ENCODE results near the gene CABLES1. TPM values are rescaled to one million over a fixed set of nuclear protein-coding genes. Genes with fewer than 3 reads are reported as not detected.

Gene CABLES1
- total RNA-seq, 1 donor from 2014 or later, result 3.1 TPM

- DNase-seq, result no peak
- peaks cover 8% of the 10 kb centered on the region for H3K4me1 Mint-ChIP-seq (ENCODE audit: low read depth, unreplicated experiment)
- no peak for TF ChIP-seq CTCF (IDR thresholded peaks at IDR 0.05; ENCODE audit: partially characterized antibody, unreplicated experiment)
- H3K27me3 Mint-ChIP-seq (ENCODE audit: unreplicated experiment), result no peaks in the 10 kb centered on the region
- no peak overlapping the region for H3K27ac Mint-ChIP-seq (ENCODE audit: unreplicated experiment)
- peaks cover 2% of the 10 kb centered on the region for H3K9me3 Mint-ChIP-seq (ENCODE audit: unreplicated experiment)
- H3K4me3 Mint-ChIP-seq (ENCODE audit: unreplicated experiment), result no peak overlapping the region
- no peaks in the 10 kb centered on the region for H3K36me3 Mint-ChIP-seq (ENCODE audit: unreplicated experiment)
Observed at GRCh38 chr18:23166891-23167541, 31.7 kb downstream of the CABLES1 start.

- H3K9me3 Mint-ChIP-seq (ENCODE audit: unreplicated experiment), result peaks cover 2% of the 10 kb centered on the region
- peaks cover 8% of the 10 kb centered on the region for H3K4me1 Mint-ChIP-seq (ENCODE audit: low read depth, unreplicated experiment)
- TF ChIP-seq CTCF (IDR thresholded peaks at IDR 0.05; ENCODE audit: partially characterized antibody, unreplicated experiment), result no peak
- no peak overlapping the region for H3K27ac Mint-ChIP-seq (ENCODE audit: unreplicated experiment)
- no peak overlapping the region for H3K4me3 Mint-ChIP-seq (ENCODE audit: unreplicated experiment)
- H3K27me3 Mint-ChIP-seq (ENCODE audit: unreplicated experiment), result no peaks in the 10 kb centered on the region
- no peaks in the 10 kb centered on the region for H3K36me3 Mint-ChIP-seq (ENCODE audit: unreplicated experiment)
- no peak for DNase-seq
Observed at GRCh38 chr18:23169673-23170044, 34.4 kb downstream of the CABLES1 start.

DNA sequence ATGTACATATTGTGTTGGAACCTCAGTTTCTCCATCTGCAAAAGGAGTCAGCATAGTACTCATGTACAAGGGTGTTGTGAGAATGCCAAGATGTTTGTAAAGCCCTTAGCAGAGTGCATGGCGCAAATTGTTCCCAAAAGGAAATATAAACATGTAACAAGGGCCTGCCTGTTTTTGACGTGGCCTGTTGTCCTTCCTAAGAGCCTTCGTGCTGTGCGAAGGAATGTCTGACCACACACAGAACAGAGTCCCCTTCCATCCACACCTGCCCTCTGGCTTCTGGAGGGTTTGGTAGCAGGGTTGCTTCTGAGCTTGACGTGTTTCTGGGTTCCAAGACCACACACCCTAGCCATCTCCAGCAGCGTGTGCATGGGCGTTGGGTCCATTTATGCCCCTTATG is 34.9 kb downstream of the CABLES1 start:
- DNase-seq, result no peak
- Mint-ChIP-seq H3K4me3 (ENCODE audit: unreplicated experiment) (no peak overlapping the region), H3K9me3 (ENCODE audit: unreplicated experiment) (peaks cover 2% of the 10 kb centered on the region), H3K27ac (ENCODE audit: unreplicated experiment) (no peak overlapping the region), H3K36me3 (ENCODE audit: unreplicated experiment) (no peaks in the 10 kb centered on the region), H3K4me1 (ENCODE audit: low read depth, unreplicated experiment) (peaks cover 8% of the 10 kb centered on the region), H3K27me3 (ENCODE audit: unreplicated experiment) (no peaks in the 10 kb centered on the region)
- no peak for TF ChIP-seq CTCF (IDR thresholded peaks at IDR 0.05; ENCODE audit: partially characterized antibody, unreplicated experiment)

- no peaks in the 10 kb centered on the region for H3K27me3 Mint-ChIP-seq (ENCODE audit: unreplicated experiment)
- no peak for TF ChIP-seq CTCF (IDR thresholded peaks at IDR 0.05; ENCODE audit: partially characterized antibody, unreplicated experiment)
- no peaks in the 10 kb centered on the region for H3K36me3 Mint-ChIP-seq (ENCODE audit: unreplicated experiment)
- H3K4me1 Mint-ChIP-seq (ENCODE audit: low read depth, unreplicated experiment), result peaks cover 6% of the 10 kb centered on the region
- H3K9me3 Mint-ChIP-seq (ENCODE audit: unreplicated experiment), result peaks cover 2% of the 10 kb centered on the region
- DNase-seq, result no peak
- H3K4me3 Mint-ChIP-seq (ENCODE audit: unreplicated experiment), result no peak overlapping the region
- H3K27ac Mint-ChIP-seq (ENCODE audit: unreplicated experiment), result no peak overlapping the region
Observed at GRCh38 chr18:23171581-23172156, 36.4 kb downstream of the CABLES1 start.

GRCh38 chr18:23172591-23173380 is 37.5 kb downstream of the CABLES1 start:
- no peak overlapping the region for H3K4me3 Mint-ChIP-seq (ENCODE audit: unreplicated experiment)
- no peaks in the 10 kb centered on the region for H3K4me1 Mint-ChIP-seq (ENCODE audit: low read depth, unreplicated experiment)
- H3K27me3 Mint-ChIP-seq (ENCODE audit: unreplicated experiment), result peaks cover 2% of the 10 kb centered on the region
- H3K27ac Mint-ChIP-seq (ENCODE audit: unreplicated experiment), result no peak overlapping the region
- H3K36me3 Mint-ChIP-seq (ENCODE audit: unreplicated experiment), result no peaks in the 10 kb centered on the region
- no peak for DNase-seq
- TF ChIP-seq CTCF (IDR thresholded peaks at IDR 0.05; ENCODE audit: partially characterized antibody, unreplicated experiment), result no peak
- peaks cover 2% of the 10 kb centered on the region for H3K9me3 Mint-ChIP-seq (ENCODE audit: unreplicated experiment)

Measured in glutamatergic neuron (in vitro differentiated cells).